Measurements from ENCODE around the gene ATXN7L1.

Gene ATXN7L1

DNA sequence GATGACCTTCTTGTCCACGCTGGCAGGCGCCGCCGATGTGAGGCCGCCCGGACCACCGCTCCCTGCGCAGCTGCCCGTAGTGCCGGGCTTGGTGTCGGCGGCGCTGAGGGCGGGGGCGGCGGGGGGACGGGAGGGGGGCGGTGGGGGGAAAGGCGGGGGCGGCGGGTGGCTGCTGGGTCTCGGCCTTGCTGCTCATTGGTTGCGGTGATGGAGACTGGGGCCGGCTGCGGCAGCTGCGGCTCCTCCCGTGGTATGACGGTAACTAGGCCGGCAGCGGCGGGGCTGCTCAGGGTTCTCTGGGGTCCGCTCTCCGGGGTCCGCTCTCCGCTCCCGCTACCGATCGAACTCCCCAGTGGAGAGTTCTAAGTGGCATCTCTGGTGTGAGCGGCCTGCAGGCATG is 293.3 kb downstream of the ATXN7L1 start:
- no peak for DNase-seq (ENCODE audit: low read depth)

DNA sequence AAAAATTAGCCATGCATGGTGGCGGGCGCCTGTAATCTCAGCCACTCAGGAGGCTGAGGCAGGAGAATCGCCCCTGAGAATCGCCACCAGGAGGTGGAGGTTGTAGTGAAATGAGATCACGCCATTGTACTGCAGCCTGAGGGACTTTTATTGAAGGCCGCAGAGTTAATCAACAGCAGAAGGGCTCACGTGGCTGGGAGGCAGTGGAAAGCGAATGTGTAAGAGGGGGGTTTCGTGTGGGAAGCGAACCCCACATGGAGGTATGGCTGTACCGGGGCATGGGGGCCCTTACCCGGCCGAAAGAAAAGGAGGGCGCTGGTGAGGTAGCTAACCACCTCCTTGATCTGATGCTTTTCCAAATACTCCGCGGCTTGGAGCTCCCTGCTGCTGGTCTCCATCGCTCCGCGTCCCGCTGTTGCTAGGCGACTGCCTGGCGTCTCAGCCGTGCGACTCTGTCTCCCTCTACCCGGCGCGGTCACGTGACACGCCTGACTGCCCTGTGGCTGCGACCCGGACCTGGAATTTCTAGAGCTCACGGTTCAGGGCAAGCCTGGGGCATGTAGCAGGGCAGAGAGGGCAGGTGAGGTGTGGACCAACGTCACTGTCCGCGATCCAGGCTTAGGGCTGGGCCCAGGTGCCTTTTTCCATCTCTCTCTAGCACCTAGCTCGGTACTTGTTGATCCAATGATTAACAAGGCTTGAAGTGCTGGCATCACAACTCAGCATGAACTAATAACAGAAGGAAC is 295.2 kb downstream of the ATXN7L1 start, which contains the start of gene EFCAB10:
EFCAB10 (minus strand) TSS at position 428 of the 746 bp plus-strand sequence; CDS start at position 398, 30 bp downstream.
- DNase-seq (ENCODE audit: low read depth), result no peak

DNA sequence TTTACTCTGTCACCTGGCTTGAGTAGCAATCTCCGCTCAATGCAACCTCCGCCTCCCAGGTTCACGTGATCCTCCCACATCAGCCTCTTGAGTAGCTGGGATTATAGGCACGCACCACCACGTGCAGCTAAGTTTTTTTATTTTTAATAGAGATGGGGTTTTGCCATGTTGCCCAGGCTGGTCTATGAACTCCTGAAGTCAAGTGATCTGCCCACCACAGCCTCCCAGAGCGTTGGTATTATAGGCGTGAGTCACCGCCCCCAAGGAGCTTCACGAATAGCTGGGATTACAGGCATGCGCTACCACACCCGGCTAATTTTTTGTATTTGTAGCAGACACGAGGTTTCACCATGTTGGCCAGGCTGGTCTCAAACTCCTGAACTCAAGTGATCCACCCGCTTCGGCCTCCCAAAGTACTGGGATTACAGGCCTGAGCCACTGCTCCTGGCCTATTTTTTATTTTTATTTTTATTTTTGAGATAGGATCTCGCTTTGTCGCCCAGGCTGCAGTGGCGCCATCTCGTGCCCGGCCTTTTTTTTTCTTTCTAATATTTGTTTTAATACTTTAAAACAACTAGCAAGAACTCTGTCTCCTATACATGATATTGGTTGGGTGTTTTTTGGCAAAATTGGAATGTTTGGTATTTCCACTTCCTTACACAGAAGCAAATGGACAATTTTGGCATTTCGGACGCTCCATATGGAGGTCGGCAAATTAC is 296.2 kb downstream of the ATXN7L1 start:
- DNase-seq (ENCODE audit: low read depth), result no peak

DNA sequence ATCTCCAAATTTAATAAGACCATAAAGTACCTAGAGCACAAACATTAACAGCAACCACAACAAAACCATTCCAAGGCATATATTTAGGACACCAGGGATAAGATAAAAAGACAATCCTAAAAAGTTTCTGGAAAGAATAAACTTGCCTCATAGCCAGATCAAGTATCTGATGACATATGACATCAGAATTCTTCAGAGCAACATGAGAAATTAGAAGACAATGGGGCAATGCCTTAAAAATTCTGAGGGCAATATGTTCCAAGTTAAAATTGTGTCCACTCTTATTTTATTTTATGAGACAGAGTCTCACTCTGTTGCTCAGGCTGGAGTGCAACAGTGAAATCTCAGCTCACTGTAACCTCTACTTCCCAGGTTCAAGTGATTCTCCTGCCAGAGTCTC is 297.9 kb downstream of the ATXN7L1 start:
- DNase-seq (ENCODE audit: low read depth), result no peak

DNA sequence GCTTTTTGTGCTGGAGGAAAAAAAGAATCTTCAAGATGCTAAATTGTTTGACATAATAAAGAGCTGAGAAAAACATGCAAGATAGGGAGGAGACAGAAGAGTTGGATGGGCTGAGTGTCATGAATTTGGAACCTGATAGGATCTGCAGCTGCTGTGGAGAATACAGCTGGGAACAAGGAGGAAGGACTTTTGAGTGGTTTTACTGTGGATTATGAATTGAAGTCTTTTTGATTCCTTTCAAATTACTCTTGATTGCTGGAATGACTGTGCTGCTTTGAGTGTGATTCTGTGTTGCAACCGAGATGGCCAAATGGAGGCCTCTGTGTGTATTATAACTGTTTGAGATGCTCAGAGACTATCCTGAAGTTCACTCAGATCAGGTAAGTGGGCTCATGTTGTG is 299.1 kb downstream of the ATXN7L1 start:
- DNase-seq (ENCODE audit: low read depth), result no peak

DNA sequence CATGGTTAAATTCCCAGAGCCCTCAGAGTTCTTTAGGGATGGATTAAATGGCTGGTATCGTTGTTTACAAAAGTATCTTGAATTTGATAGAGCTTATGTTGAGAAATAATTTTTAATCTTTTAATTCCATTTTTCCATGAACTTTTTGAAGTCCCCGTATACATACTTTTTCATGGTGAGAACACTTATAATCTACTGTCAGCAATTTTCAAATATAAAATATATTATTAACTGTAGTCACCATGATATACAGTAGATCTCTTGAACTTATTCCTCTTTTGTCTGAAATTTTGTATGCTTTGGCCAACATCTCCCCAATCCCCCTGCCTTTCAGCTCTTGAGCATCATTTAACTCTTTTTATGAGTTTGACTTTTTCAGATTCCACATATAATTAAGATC is 304.5 kb downstream of the ATXN7L1 start:
- no peak for DNase-seq (ENCODE audit: low read depth)

DNA sequence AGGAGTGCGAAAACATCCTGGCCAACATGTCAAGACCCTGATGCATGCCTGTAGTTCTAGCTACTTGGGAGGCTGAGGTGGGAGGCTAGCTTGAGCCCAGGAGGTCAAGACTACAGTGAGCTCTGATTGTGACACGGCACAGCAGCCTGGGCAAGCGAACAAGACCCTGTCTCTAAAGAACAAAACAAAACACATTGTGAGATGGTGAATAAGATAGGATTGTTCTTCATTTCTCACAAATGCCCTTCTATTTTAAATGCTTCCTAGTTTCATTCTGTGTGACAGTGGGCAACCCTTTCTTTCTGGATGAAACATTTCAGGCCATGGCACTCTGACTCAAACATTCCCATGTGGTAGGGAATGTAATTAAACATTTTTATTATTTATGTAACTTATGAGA is 308.6 kb downstream of the ATXN7L1 start:
- no peak for DNase-seq (ENCODE audit: low read depth)

DNA sequence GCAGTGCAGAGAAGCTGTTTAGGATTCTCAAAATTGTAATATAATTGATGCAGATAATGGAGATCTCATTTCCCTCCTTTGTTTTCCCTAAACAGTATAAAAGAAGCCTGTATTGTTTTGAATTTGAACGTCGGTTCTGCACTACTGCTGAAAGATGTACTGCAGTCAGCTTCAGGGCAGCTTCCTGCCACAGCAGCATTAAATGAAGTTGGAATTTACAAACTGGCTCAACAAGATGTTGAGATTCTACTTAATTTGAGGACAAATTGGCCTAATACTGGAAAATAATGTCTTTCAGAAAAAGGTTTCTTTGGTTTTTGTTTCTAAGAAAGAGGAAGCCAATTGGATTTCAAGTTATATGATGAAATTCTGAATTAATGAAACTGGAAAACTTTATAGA is 309.4 kb downstream of the ATXN7L1 start:
- no peak for DNase-seq (ENCODE audit: low read depth)

DNA sequence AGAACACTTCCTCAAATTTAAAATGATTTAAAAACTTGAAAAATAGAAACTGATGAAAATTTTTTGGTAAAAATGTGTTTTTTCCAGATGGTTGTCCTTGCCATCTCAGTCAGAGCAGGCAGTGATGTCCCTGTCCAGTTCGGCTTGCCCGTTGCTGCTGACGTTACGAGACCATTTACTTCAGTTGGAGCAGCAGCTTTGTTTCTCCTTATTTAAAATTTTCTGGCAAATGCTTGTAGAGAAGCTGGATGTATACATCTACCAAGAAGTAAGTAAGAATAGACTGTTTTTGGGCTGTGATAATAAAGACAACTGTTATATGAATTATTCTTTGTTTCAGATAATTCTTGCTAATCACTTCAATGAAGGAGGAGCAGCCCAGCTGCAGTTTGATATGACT is 311.2 kb downstream of the ATXN7L1 start:
- DNase-seq (ENCODE audit: low read depth), result no peak

DNA sequence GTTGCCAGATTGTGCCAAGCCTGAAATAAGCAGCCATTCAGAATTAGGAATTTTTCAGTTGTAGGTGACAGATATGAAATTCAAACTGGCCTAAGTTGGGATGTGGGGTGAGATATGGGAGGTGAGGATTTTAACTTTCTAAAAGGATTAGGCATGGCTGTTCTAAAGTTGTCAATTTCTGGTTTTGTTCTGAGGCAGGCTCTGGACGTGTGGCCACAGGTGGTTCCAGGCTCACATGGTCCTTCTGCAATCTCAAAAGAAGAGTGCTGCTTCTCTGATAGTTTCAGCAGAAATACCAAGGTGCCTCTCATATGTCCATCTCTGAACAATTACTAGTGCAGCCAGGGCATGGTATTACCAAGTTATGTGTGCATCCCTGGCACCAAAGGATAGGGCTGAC is 316.5 kb downstream of the ATXN7L1 start:
- DNase-seq (ENCODE audit: low read depth), result no peak
